KMS-11 (cell line): ENCODE data around the gene NECAB2.

ENCODE experiments used
- H2AFZ ChIP-seq: fragments of 200-600 bp; sonication (generic); 2 replicates; pipeline ENCODE4 v1.6.1; 2016; ENCODE audit warnings: antibody characterized with exemption, mixed run types, low read depth
- H3K27ac ChIP-seq: fragments of 200-600 bp; sonication (generic); 2 replicates; pipeline ENCODE4 v1.6.1; 2016; ENCODE audit warnings: mild to moderate bottlenecking, mixed run types
- H3K27me3 ChIP-seq: fragments of 200-600 bp; sonication (generic); 2 replicates; pipeline ENCODE4 v1.6.1; 2017; ENCODE audit warnings: mild to moderate bottlenecking, low read depth, mixed run types, moderate library complexity; ENCODE audit not compliant: insufficient read depth
- H3K36me3 ChIP-seq: fragments of 200-600 bp; sonication (generic); 2 replicates; pipeline ENCODE4 v1.6.1; 2017; ENCODE audit warnings: mild to moderate bottlenecking, mixed run types; ENCODE audit not compliant: insufficient read depth
- H3K4me1 ChIP-seq: fragments of 200-600 bp; sonication (generic); 2 replicates; pipeline ENCODE4 v1.6.1; 2016; ENCODE audit warnings: mild to moderate bottlenecking, low read depth, mixed run types; ENCODE audit not compliant: poor library complexity, severe bottlenecking
- H3K4me2 ChIP-seq: fragments of 200-600 bp; sonication (generic); 2 replicates; pipeline ENCODE4 v1.7.0; 2016; ENCODE audit warnings: mild to moderate bottlenecking, mixed run types
- H3K4me3 ChIP-seq: fragments of 200-600 bp; sonication (generic); IDR thresholded peaks from 2 replicates; pipeline ENCODE4 v1.6.1; 2017; ENCODE audit warnings: low read depth, low read length, mixed read lengths; ENCODE audit not compliant: insufficient read depth
- H3K79me2 ChIP-seq: fragments of 200-600 bp; sonication (generic); 2 replicates; pipeline ENCODE4 v1.6.1; 2016; ENCODE audit warnings: low read depth, mixed run types; ENCODE audit not compliant: insufficient read depth
- H3K9ac ChIP-seq: fragments of 200-600 bp; sonication (generic); 2 replicates; pipeline ENCODE4 v1.6.1; 2016; ENCODE audit warnings: mild to moderate bottlenecking, mixed run types
- H4K20me1 ChIP-seq: fragments of 200-600 bp; sonication (generic); 2 replicates; pipeline ENCODE4 v1.6.1; 2016; ENCODE audit warnings: mild to moderate bottlenecking, mixed run types; ENCODE audit not compliant: insufficient read depth
- TF ChIP-seq, protein P1 (sequence below): fragments of 200-600 bp; sonication (generic); conservative IDR thresholded peaks from 2 replicates; pipeline ENCODE4 v1.6.1; 2017; ENCODE audit warnings: low read depth, mild to moderate bottlenecking, antibody characterized with exemption, low read length, moderate library complexity, mixed read lengths

Gene NECAB2

DNA sequence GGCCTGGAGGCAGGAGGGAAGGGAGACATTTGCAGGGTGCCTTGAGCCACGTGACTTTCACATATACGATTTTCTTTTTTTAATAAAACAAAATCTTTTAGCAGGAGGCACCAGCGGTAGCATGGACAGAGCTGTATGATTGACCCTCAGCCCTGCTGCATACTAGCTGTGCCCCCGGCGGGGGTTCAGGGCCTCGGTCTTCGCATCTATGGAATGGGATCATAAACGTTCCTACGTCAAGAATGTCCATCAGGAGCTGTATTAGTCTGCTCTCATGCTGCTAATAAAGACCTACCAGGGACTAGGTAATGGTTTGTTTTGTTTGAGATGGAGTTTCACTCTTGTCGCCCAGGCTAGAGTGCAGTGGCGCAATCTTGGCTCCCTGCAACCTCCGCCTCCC is 47.4 kb downstream of the NECAB2 start:
- Histone ChIP-seq H3K27me3 (peaks cover 65% of the 10 kb centered on the region), H2AFZ (no peak overlapping the region), H3K4me1 (peaks cover 4% of the 10 kb centered on the region), H3K36me3 (no peaks in the 10 kb centered on the region), H3K79me2 (no peaks in the 10 kb centered on the region), H3K4me3 (no peak overlapping the region), H4K20me1 (no peaks in the 10 kb centered on the region), H3K9ac (no peak overlapping the region), H3K27ac (no peak overlapping the region), H3K4me2 (no peak overlapping the region)
- TF ChIP-seq, protein P1, sequence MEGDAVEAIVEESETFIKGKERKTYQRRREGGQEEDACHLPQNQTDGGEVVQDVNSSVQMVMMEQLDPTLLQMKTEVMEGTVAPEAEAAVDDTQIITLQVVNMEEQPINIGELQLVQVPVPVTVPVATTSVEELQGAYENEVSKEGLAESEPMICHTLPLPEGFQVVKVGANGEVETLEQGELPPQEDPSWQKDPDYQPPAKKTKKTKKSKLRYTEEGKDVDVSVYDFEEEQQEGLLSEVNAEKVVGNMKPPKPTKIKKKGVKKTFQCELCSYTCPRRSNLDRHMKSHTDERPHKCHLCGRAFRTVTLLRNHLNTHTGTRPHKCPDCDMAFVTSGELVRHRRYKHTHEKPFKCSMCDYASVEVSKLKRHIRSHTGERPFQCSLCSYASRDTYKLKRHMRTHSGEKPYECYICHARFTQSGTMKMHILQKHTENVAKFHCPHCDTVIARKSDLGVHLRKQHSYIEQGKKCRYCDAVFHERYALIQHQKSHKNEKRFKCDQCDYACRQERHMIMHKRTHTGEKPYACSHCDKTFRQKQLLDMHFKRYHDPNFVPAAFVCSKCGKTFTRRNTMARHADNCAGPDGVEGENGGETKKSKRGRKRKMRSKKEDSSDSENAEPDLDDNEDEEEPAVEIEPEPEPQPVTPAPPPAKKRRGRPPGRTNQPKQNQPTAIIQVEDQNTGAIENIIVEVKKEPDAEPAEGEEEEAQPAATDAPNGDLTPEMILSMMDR = no peak

DNA sequence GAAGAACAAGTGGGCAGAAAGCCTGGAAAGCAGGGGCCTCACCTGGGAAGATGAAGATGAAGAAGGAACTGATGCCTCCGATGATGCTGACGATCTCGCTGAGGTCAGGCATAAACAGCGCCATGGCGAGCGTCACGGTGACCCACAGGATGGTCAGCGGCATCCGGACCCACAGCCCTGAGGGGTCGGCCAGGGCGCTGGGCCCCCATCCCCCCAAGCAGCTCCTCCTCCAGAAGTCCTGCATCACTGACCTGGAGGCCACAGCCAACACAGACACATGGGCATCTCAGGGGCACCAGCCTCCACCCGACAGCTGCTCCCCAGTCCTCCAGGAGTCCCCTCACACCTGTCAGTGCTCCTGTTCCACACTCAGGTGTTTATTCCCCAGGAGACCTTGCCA is 48.4 kb downstream of the NECAB2 start:
- H3K27me3 ChIP-seq = peaks cover 67% of the 10 kb centered on the region
- TF ChIP-seq, protein P1 = no peak
- no peak overlapping the region for H3K4me2 ChIP-seq
- H3K4me1 ChIP-seq = peaks cover 4% of the 10 kb centered on the region
- no peaks in the 10 kb centered on the region for H3K36me3 ChIP-seq
- H3K4me3 ChIP-seq = no peak overlapping the region
- H2AFZ ChIP-seq = no peak overlapping the region
- H3K9ac ChIP-seq = no peak overlapping the region
- H3K79me2 ChIP-seq = no peaks in the 10 kb centered on the region
- no peaks in the 10 kb centered on the region for H4K20me1 ChIP-seq
- H3K27ac ChIP-seq = no peak overlapping the region

DNA sequence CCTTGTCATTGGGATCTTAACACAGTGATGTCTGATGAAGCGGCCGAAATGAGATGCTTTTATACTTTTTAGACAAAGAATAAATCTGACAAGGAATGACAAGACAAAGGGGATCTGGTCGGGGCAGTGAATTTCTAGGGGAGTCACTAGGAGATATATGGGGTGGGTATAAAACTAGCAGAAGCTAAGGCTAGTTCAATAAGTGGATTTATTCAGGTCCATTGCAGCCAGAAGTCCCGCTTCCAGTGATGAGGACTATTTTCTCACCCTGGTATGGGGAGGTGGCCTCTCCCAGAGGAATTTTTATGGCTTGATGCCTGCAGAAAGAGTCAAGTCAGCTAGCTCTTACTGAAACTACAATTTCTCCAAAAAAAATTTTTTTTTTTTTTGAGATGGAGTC is 50.7 kb downstream of the NECAB2 start:
- Histone ChIP-seq H3K4me1 (peaks cover under 1% of the 10 kb centered on the region), H3K4me3 (no peak overlapping the region), H3K27ac (no peak overlapping the region), H3K79me2 (no peaks in the 10 kb centered on the region), H4K20me1 (no peaks in the 10 kb centered on the region), H3K9ac (no peak overlapping the region), H3K27me3 (peaks cover 76% of the 10 kb centered on the region), H3K4me2 (no peak overlapping the region), H3K36me3 (no peaks in the 10 kb centered on the region), H2AFZ (no peak overlapping the region)
- TF ChIP-seq, protein P1 = no peak

DNA sequence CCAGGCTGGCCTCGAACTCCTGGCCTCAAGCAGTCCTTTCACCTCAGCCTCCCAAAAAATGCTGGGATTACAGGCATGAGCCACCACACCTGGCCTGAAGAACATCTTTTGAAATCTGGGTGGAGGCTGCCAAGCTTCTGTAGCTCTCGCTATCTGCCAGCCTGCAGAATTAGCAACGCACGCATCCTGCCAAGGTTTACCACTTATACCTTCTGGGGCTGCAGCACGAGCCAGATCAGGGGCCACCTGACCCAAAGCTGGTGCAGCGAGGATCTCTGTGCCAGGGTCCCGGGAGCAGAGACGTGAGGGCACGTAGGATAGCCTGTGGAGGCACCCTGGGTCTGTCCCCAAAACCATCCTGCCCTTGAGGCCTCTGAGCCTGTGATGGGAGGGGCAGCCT is 52.3 kb downstream of the NECAB2 start:
- no peaks in the 10 kb centered on the region for H3K36me3 ChIP-seq
- peaks cover 86% of the 10 kb centered on the region for H3K27me3 ChIP-seq
- no peaks in the 10 kb centered on the region for H3K79me2 ChIP-seq
- H3K4me2 ChIP-seq = no peak overlapping the region
- TF ChIP-seq, protein P1 = no peak
- H3K4me1 ChIP-seq = no peaks in the 10 kb centered on the region
- no peak overlapping the region for H2AFZ ChIP-seq
- H4K20me1 ChIP-seq = no peaks in the 10 kb centered on the region
- no peak overlapping the region for H3K4me3 ChIP-seq
- no peak overlapping the region for H3K27ac ChIP-seq
- no peak overlapping the region for H3K9ac ChIP-seq
